Fibroblast of lung (primary cell): ENCODE data around the gene SACS.

ENCODE experiments used
- EZH2 ChIP-seq: IDR thresholded peaks from 2 replicates; pipeline ENCODE4 v1.5.1; 2012; ENCODE audit warnings: low read length, control low read depth, mild to moderate bottlenecking; ENCODE audit errors: missing control alignments
- TF ChIP-seq, protein P1 (sequence below), 2 donors: IDR thresholded peaks in 1 of 2; conservative IDR thresholded peaks in 1 of 2; 1 replicate in 1 of 2; 2 replicates in 1 of 2; pipeline ENCODE4 v1.5.1; 2011 to 2012; ENCODE audit warnings: low read length in 2 of 2, control low read depth in 1 of 2, inconsistent platforms in 1 of 2, low read depth in 1 of 2, mild to moderate bottlenecking in 1 of 2

DNA sequence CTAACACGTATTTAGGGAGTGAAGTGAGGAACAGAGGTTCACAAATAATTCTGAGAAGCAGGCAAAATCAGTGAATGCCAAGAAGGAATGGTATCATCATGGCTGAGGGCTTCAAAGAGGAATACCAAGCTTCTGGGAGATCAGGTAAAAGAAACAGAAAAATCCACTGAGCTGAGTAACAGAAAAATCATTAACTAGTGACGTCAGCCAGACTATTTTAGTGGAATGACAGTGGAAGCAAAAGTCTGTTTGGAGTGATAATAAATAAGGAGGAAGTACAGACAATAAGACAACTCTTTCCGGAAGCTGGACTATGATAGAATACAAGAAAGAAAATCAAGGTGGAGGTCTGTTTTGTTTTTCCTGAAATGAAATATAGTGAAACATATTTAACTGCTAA is 83.5 kb downstream of the SACS start:
- TF ChIP-seq EZH2, result no peak
- TF ChIP-seq, protein P1, sequence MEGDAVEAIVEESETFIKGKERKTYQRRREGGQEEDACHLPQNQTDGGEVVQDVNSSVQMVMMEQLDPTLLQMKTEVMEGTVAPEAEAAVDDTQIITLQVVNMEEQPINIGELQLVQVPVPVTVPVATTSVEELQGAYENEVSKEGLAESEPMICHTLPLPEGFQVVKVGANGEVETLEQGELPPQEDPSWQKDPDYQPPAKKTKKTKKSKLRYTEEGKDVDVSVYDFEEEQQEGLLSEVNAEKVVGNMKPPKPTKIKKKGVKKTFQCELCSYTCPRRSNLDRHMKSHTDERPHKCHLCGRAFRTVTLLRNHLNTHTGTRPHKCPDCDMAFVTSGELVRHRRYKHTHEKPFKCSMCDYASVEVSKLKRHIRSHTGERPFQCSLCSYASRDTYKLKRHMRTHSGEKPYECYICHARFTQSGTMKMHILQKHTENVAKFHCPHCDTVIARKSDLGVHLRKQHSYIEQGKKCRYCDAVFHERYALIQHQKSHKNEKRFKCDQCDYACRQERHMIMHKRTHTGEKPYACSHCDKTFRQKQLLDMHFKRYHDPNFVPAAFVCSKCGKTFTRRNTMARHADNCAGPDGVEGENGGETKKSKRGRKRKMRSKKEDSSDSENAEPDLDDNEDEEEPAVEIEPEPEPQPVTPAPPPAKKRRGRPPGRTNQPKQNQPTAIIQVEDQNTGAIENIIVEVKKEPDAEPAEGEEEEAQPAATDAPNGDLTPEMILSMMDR (conservative IDR thresholded peaks at IDR 0.05 in 1 of 2, IDR thresholded peaks at IDR 0.05 in 1 of 2; ENCODE audit: low read depth in 1 of 2, low read length in 2 of 2), result no peak
